Loucy (cell line): ENCODE results near the gene ASPRV1.

Experiments used
- EZH2phosphoT487 ChIP-seq: fragments of 200-600 bp; IDR thresholded peaks from 2 replicates; pipeline ENCODE4 v1.6.1; 2018; ENCODE audit warnings: antibody characterized with exemption, mild to moderate bottlenecking, moderate library complexity, borderline replicate concordance
- TF ChIP-seq, protein P1 (sequence below): fragments of 200-600 bp; sonication (generic); conservative IDR thresholded peaks from 2 replicates; pipeline ENCODE4 v1.5.1; 2014; ENCODE audit warnings: mild to moderate bottlenecking, antibody characterized with exemption, low read length

DNA sequence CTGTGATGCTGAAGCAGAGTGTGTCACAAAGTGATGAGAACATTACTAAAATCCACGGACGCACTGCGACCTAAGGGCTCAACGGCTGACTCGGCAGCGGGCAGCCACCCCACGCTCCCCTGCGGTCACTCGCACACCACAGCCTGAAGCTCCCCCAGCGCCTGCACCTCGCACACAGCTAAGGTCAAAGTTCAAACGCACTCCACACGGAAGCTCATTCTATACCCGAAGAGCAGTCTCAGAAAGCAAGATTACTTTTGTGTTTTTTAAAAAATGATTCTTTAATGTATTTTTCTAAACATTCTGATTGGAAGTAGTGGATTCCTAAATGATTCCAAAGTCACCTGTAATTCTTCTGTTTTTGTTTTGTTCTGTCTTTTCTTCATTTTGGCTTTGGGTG is 21.7 kb downstream of the ASPRV1 start:
- TF ChIP-seq, protein P1, sequence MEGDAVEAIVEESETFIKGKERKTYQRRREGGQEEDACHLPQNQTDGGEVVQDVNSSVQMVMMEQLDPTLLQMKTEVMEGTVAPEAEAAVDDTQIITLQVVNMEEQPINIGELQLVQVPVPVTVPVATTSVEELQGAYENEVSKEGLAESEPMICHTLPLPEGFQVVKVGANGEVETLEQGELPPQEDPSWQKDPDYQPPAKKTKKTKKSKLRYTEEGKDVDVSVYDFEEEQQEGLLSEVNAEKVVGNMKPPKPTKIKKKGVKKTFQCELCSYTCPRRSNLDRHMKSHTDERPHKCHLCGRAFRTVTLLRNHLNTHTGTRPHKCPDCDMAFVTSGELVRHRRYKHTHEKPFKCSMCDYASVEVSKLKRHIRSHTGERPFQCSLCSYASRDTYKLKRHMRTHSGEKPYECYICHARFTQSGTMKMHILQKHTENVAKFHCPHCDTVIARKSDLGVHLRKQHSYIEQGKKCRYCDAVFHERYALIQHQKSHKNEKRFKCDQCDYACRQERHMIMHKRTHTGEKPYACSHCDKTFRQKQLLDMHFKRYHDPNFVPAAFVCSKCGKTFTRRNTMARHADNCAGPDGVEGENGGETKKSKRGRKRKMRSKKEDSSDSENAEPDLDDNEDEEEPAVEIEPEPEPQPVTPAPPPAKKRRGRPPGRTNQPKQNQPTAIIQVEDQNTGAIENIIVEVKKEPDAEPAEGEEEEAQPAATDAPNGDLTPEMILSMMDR, result no peak
- TF ChIP-seq EZH2phosphoT487, result no peak
